ENCODE measurements around the gene ADRA2A. TPM values are rescaled to one million over a fixed set of nuclear protein-coding genes. Genes with fewer than 3 reads are reported as not detected.

The ADRA2A gene
- total RNA-seq, 1 experiment from 2014 or later: 0.05 TPM

DNA sequence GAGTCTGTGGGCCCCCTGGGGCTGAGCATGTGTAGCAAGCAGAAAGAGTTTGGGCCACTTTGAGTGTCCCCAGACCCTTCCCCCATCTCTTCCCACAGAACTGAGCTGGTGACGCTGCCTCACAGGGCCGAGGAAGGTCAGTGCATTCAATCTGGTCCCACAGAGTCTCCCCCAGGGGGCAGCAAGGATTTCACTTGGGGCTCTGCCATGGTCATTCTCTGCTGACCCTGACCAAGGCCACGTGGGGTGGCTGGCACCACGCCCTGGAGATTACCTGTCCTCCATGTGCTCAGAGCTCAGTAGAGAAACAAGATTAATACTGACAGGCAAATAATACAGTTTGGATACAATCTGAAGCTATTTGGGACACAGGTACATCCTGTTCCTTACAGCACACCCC, 30.2 kb downstream of the ADRA2A start:
- H3K27me3 ChIP-seq (ENCODE audit: control insufficient read depth, insufficient read depth, low read length): peaks cover 2% of the 10 kb centered on the region; the same call in 1 of the 2 replicates
- H3K4me3 ChIP-seq (ENCODE audit: low read depth in 2 of 2, low read length in 2 of 2): no peak overlapping the region
- DNase-seq (ENCODE audit: low read depth, low spot score) (no peak), ATAC-seq (no peak)
- H3K9me3 ChIP-seq (ENCODE audit: control insufficient read depth, insufficient read depth, low read depth, low read length): no peaks in the 10 kb centered on the region
- ChIA-PET CTCF (no interaction called here), POLR2A (no interaction called here)
- no peaks in the 10 kb centered on the region for H3K36me3 ChIP-seq (ENCODE audit: control insufficient read depth, insufficient read depth, low read length)
- H3K4me1 ChIP-seq (ENCODE audit: control insufficient read depth, insufficient read depth, low read length): no peaks in the 10 kb centered on the region
- intact Hi-C loops (cut with micrococcal nuclease; ENCODE audit: unreplicated experiment): no loop called here
- TF ChIP-seq, protein P1, sequence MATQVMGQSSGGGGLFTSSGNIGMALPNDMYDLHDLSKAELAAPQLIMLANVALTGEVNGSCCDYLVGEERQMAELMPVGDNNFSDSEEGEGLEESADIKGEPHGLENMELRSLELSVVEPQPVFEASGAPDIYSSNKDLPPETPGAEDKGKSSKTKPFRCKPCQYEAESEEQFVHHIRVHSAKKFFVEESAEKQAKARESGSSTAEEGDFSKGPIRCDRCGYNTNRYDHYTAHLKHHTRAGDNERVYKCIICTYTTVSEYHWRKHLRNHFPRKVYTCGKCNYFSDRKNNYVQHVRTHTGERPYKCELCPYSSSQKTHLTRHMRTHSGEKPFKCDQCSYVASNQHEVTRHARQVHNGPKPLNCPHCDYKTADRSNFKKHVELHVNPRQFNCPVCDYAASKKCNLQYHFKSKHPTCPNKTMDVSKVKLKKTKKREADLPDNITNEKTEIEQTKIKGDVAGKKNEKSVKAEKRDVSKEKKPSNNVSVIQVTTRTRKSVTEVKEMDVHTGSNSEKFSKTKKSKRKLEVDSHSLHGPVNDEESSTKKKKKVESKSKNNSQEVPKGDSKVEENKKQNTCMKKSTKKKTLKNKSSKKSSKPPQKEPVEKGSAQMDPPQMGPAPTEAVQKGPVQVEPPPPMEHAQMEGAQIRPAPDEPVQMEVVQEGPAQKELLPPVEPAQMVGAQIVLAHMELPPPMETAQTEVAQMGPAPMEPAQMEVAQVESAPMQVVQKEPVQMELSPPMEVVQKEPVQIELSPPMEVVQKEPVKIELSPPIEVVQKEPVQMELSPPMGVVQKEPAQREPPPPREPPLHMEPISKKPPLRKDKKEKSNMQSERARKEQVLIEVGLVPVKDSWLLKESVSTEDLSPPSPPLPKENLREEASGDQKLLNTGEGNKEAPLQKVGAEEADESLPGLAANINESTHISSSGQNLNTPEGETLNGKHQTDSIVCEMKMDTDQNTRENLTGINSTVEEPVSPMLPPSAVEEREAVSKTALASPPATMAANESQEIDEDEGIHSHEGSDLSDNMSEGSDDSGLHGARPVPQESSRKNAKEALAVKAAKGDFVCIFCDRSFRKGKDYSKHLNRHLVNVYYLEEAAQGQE (IDR thresholded peaks at IDR 0.05; ENCODE audit: insufficient read depth in 1 of 2, low read depth in 2 of 2, low read length in 1 of 2): no peak
- TF ChIP-seq TCF7L2 (IDR thresholded peaks at IDR 0.05; ENCODE audit: low read depth, low read length): no peak
- no peak for TF ChIP-seq SIN3A (IDR thresholded peaks at IDR 0.05; ENCODE audit: borderline replicate concordance, insufficient read depth, low read depth, low read length)
- TF ChIP-seq POLR2AphosphoS5 (IDR thresholded peaks at IDR 0.05; ENCODE audit: low read depth, low read length): no peak
- TF ChIP-seq, protein P2, sequence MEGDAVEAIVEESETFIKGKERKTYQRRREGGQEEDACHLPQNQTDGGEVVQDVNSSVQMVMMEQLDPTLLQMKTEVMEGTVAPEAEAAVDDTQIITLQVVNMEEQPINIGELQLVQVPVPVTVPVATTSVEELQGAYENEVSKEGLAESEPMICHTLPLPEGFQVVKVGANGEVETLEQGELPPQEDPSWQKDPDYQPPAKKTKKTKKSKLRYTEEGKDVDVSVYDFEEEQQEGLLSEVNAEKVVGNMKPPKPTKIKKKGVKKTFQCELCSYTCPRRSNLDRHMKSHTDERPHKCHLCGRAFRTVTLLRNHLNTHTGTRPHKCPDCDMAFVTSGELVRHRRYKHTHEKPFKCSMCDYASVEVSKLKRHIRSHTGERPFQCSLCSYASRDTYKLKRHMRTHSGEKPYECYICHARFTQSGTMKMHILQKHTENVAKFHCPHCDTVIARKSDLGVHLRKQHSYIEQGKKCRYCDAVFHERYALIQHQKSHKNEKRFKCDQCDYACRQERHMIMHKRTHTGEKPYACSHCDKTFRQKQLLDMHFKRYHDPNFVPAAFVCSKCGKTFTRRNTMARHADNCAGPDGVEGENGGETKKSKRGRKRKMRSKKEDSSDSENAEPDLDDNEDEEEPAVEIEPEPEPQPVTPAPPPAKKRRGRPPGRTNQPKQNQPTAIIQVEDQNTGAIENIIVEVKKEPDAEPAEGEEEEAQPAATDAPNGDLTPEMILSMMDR (IDR thresholded peaks at IDR 0.05): no peak
- no TSS peak for BruUV-seq (replicated peaks)
- no peak overlapping the region for H3K27ac ChIP-seq (ENCODE audit: low read length)
- in situ Hi-C loops (cut with HindIII; ENCODE audit: low pct_unique_long_range_greater_than_20kb, low sequenced_read_pairs): no loop called here

DNA sequence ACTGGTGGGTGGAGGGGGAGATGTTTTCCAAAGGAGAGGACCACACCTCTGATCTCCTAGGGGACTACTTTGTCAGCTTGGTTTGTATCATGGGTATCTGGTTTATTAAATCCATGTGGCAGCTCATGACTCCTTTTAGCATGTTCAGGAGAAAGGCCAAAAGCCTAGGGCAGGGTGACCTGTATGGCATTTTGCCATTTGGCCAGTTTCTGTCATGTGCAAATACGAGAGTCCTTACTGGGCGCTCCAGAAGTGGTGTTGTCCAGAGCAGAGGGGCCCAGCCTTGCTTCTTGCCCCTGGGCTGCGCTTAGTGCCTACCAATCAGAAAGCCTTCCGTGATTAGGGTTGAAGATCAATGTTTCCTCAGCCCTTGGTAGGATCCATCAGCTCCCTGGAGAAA, 31.0 kb downstream of the ADRA2A start:
- no TSS peak for BruUV-seq (replicated peaks)
- Histone ChIP-seq H3K27ac (ENCODE audit: low read length) (no peak overlapping the region), H3K4me1 (ENCODE audit: control insufficient read depth, insufficient read depth, low read length) (no peaks in the 10 kb centered on the region), H3K9me3 (ENCODE audit: control insufficient read depth, insufficient read depth, low read depth, low read length) (no peaks in the 10 kb centered on the region), H3K36me3 (ENCODE audit: control insufficient read depth, insufficient read depth, low read length) (no peaks in the 10 kb centered on the region), H3K27me3 (ENCODE audit: control insufficient read depth, insufficient read depth, low read length) (peaks cover 2% of the 10 kb centered on the region; the same call in 1 of the 2 replicates), H3K4me3 (ENCODE audit: low read depth in 2 of 2, low read length in 2 of 2) (no peak overlapping the region)
- ATAC-seq (no peak), DNase-seq (ENCODE audit: low read depth, low spot score) (no peak)
- intact Hi-C loops (cut with micrococcal nuclease; ENCODE audit: unreplicated experiment) (no loop called here), in situ Hi-C loops (cut with HindIII; ENCODE audit: low pct_unique_long_range_greater_than_20kb, low sequenced_read_pairs) (no loop called here)
- POLR2A ChIA-PET: no interaction called here
- CTCF ChIA-PET: no interaction called here
- TF ChIP-seq, protein P2 (IDR thresholded peaks at IDR 0.05): no peak
- TF ChIP-seq, protein P1 (IDR thresholded peaks at IDR 0.05; ENCODE audit: insufficient read depth in 1 of 2, low read depth in 2 of 2, low read length in 1 of 2): no peak
- TF ChIP-seq TCF7L2 (IDR thresholded peaks at IDR 0.05; ENCODE audit: low read depth, low read length) (no peak), SIN3A (IDR thresholded peaks at IDR 0.05; ENCODE audit: borderline replicate concordance, insufficient read depth, low read depth, low read length) (no peak), POLR2AphosphoS5 (IDR thresholded peaks at IDR 0.05; ENCODE audit: low read depth, low read length) (no peak)

Data from Panc1 (cell line).